Heart left ventricle (tissue), 13 donors: ENCODE measurements around the gene SOWAHC.

Experiments
- POLR2A ChIP-seq, 2 donors: fragments of 450-650 bp; IDR thresholded peaks; one replicate each; pipeline ENCODE4 v1.6.1; 2017; ENCODE audit warnings: antibody characterized with exemption in 2 of 2, mild to moderate bottlenecking in 2 of 2, moderate library complexity in 2 of 2
- TF ChIP-seq, protein P1 (sequence below), 12 donors: fragments of 200-600 bp; sonication (generic) in 4 of 12; IDR thresholded peaks; one replicate each; pipeline versions ENCODE4 v1.5.0 to v1.8.0; 2018 to 2022; ENCODE audit warnings: antibody characterized with exemption in 12 of 12, mild to moderate bottlenecking in 5 of 12
- donor health status: ischemic (EF 13 %, LVEDD 7.1; RV severe dilation, severe dysfunction).
- donor health status: DM: no; HTN: yes; CAD: no.
- donor health status: DM: no; HTN: no; CAD: no.
- donor health status: ischemic (EF 25% LVEDD 6.9; RV normal size, moderate dysfunction).
- donor health status: ischemic (EF 25% LVEDD 5.7; RV mildly dilated, moderate dysfunction).
- donor health status: ischemic (EF 35%, LVEDD 5.7; RV mildly dilated, moderate dysfunction).
- donor health status: nonischemic (EF 11% LVEDD 7.7; RV severe dilation, severe dysfunction).
- donor health status: DM: yes; HTN: yes; CAD: no.
- donor health status: PGD.
- donor health status: ischemic (EF 29% LVEDD 5.4; RV normal size, mild dysfunction).
- donor health status: nonischemic (EF 23%, LVEDD 6.1; RV moderate dilation, normal function).

DNA sequence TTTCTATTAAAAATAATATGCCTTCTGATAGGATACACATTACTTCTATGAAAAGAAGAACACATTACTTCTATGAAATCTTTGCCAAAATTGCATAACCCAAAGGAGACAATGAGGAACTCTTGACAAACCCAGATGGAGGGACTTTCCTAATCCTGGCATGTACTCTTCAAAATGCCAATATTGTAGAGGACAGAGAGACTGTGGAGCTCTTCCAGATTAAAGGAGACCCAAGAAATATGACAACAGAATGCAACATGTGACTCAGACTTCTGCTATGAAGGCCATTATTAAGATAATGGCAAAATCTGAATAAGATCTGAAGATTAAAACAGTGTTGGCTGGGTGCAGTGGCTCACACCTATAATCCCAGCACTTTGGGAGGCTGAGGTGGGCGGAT is 22.2 kb downstream of the SOWAHC start:
- TF ChIP-seq, protein P1, sequence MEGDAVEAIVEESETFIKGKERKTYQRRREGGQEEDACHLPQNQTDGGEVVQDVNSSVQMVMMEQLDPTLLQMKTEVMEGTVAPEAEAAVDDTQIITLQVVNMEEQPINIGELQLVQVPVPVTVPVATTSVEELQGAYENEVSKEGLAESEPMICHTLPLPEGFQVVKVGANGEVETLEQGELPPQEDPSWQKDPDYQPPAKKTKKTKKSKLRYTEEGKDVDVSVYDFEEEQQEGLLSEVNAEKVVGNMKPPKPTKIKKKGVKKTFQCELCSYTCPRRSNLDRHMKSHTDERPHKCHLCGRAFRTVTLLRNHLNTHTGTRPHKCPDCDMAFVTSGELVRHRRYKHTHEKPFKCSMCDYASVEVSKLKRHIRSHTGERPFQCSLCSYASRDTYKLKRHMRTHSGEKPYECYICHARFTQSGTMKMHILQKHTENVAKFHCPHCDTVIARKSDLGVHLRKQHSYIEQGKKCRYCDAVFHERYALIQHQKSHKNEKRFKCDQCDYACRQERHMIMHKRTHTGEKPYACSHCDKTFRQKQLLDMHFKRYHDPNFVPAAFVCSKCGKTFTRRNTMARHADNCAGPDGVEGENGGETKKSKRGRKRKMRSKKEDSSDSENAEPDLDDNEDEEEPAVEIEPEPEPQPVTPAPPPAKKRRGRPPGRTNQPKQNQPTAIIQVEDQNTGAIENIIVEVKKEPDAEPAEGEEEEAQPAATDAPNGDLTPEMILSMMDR (IDR thresholded peaks at IDR 0.05) = no peak
- no peak for TF ChIP-seq POLR2A (IDR thresholded peaks at IDR 0.05)
